Small intestine (tissue), 16 donors: ENCODE data around the gene BACE2. TPM values are rescaled to one million over a fixed set of nuclear protein-coding genes. Genes with fewer than 3 reads are reported as not detected.
A peak's percentile ranks its signal among the peaks of the same experiment; 100 is the strongest.

Experiments
- DNase-seq, 2 donors: peaks; one replicate each; pipeline versions ENCODE4 v3.0.0 to v3.0.0-alpha.2; 2013
- FAIRE-seq: peaks from 2 replicates; lab custom pipeline; 2012; peaks lifted over from hg19 to GRCh38; lab: Jason Lieb, UNC
- H3K27ac ChIP-seq, 3 donors: one replicate each; pipeline ENCODE4 v1.5.1; 2013; ENCODE audit warnings: low read length in 2 of 3, mild to moderate bottlenecking in 2 of 3, control low read depth in 1 of 3, inconsistent platforms in 1 of 3, low read depth in 1 of 3, moderate library complexity in 1 of 3
- H3K27me3 ChIP-seq, 3 donors: one replicate each; pipeline ENCODE4 v1.6.1; 2013; ENCODE audit warnings: low read length in 3 of 3, inconsistent platforms in 1 of 3; ENCODE audit not compliant: control insufficient read depth in 3 of 3, insufficient read depth in 3 of 3
- H3K36me3 ChIP-seq, 3 donors: one replicate each; pipeline ENCODE4 v1.6.1; 2013; ENCODE audit warnings: low read length in 3 of 3, inconsistent platforms in 1 of 3, low read depth in 1 of 3, mild to moderate bottlenecking in 1 of 3, moderate library complexity in 1 of 3; ENCODE audit not compliant: control insufficient read depth in 3 of 3, insufficient read depth in 2 of 3
- H3K4me1 ChIP-seq, 3 donors: one replicate each; pipeline ENCODE4 v1.6.1; 2013; ENCODE audit warnings: low read length in 2 of 3, inconsistent platforms in 1 of 3, low read depth in 1 of 3, mild to moderate bottlenecking in 1 of 3, moderate library complexity in 1 of 3; ENCODE audit not compliant: control insufficient read depth in 3 of 3, insufficient read depth in 2 of 3
- H3K4me3 ChIP-seq, 3 donors: one replicate each; pipeline ENCODE4 v1.5.1; 2013; ENCODE audit warnings: low read length in 3 of 3, control low read depth in 1 of 3, inconsistent platforms in 1 of 3, low read depth in 1 of 3, mild to moderate bottlenecking in 1 of 3, moderate library complexity in 1 of 3
- H3K9me3 ChIP-seq, 2 donors: one replicate each; pipeline ENCODE4 v1.6.1; 2013; ENCODE audit warnings: low read depth in 1 of 2, low read length in 1 of 2; ENCODE audit not compliant: control insufficient read depth in 2 of 2, insufficient read depth in 1 of 2
- WGBS, 3 donors: extraction: QIAGEN DNeasy Blood & Tissue Kit; methylation state at CpG; one replicate each; pipeline ENCODE4 v1.1.7; 2013; 5-methylcytosine and 5-hydroxymethylcytosine counted together
- long read RNA-seq, 10 donors: transcript quantifications; one replicate each; lab custom pipeline, GENCODE V29; 2026
- polyA plus RNA-seq, 4 donors: library from polyadenylated mRNA; stranded (reverse) in 3 of 4; unstranded in 1 of 4; fragments of 200-250 nt in 3 of 4; fragments of 120-200 nt in 1 of 4; gene quantifications; one replicate each; pipeline versions ENCODE4 v1.2.1 to v1.2.3, GENCODE V29; 2013
- donor health status: healthy with polysubstance abuse.
- donor health status: control.
- donor health status: control.
- donor health status: Bipolar disorder and iron deficiency.
- donor health status: healthy.

The BACE2 gene
- 10 to 100 TPM in 2 of 4 donors, 1 to 10 TPM in 2; 3.2 to 56.1 (median 9.1) TPM for polyA plus RNA-seq
- long read RNA-seq, donor 1, partial matches to known transcripts, result 8 of 11 reads
- long read RNA-seq, donor 1, other reads (novel, unspliced or antisense), result 0 of 11 reads
- long read RNA-seq, donor 2, partial matches to known transcripts, result 0 of 2 reads
- long read RNA-seq, donor 2, other reads (novel, unspliced or antisense), result 0 of 2 reads
- long read RNA-seq, donor 3, partial matches to known transcripts, result 0 of 1 reads
- long read RNA-seq, donor 3, other reads (novel, unspliced or antisense), result 0 of 1 reads
- long read RNA-seq, donor 4, result 0 reads
- long read RNA-seq, donor 5, result 0 reads
- long read RNA-seq, donor 6, transcript BACE2-202 (9 exons, 2,993 nt), result major isoform, 7 of 8 reads
- long read RNA-seq, donor 6, partial matches to known transcripts, result 0 of 8 reads
- long read RNA-seq, donor 6, other reads (novel, unspliced or antisense), result 0 of 8 reads
- long read RNA-seq, donor 7, full-length matches to known transcripts, result 9 of 9 reads
- long read RNA-seq, donor 7, partial matches to known transcripts, result 0 of 9 reads
- long read RNA-seq, donor 7, other reads (novel, unspliced or antisense), result 0 of 9 reads
- long read RNA-seq, donor 8, result 0 reads
- long read RNA-seq, donor 9, partial matches to known transcripts, result 0 of 2 reads
- long read RNA-seq, donor 9, other reads (novel, unspliced or antisense), result 0 of 2 reads
- long read RNA-seq, donor 10, transcript BACE2-202 (9 exons, 2,993 nt), result major isoform, 16 of 17 reads
- long read RNA-seq, donor 10, partial matches to known transcripts, result 0 of 17 reads
- long read RNA-seq, donor 10, other reads (novel, unspliced or antisense), result 0 of 17 reads

DNA sequence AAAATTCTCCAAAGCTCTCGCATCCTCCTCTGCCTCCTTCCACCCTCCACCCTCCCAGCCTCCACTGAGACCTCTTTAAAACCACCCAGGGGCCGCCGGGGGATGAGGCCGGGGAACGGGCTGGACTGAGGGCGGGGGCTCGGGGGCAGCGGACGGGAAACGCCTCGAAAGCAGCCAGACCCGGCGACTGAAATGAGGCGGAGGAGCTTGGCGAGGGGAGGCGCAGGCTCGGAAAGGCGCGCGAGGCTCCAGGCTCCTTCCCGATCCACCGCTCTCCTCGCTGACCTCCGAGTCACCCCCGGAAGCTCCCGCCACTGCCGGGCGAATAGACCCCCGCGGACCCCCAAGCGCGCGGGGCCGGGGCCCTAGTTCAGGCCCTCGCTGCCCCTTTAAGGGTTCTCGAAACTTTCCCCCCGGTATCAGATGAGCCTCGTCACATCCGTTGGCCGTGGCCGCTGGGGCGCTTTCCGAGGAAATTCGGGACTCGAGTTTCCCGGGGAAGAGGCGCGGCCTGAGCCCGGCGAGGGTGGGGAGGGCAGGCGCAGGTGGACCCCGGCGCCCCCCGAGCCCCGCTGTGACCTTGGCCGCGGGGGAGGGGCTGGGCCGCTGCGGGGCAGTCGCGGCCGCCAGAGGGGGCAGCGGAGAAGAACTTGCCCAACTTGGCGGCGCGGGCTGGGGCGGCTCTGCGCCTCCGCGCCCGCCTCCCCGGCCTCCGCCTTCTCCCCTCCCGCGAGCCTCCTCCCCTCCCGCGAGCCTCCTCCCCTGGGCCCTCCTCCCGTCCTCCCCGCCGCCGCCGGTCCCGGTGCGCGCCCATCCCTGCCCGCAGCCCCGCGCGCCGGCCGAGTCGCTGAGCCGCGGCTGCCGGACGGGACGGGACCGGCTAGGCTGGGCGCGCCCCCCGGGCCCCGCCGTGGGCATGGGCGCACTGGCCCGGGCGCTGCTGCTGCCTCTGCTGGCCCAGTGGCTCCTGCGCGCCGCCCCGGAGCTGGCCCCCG lies at the start of gene BACE2:
Gene BACE2, plus strand, starts transcription at position 813 of the 995 bp plus-strand sequence. Its CDS starts 104 bp downstream, at position 917.
- Histone ChIP-seq H3K27ac (peak within 1 kb of the TSS; percentile 50 to 91 (median 65)), H3K9me3 (no peaks in the 10 kb centered on the region), H3K4me3 (peak within 1 kb of the TSS; percentile 70 to 84 (median 73)), H3K27me3 (peaks cover 0 to 2% (median 0%) of the 10 kb centered on the region in 3 donors), H3K4me1 (peaks cover 0 to 2% (median 0%) of the 10 kb centered on the region in 3 donors), H3K36me3 (no peaks in the 10 kb centered on the region)
- WGBS, 3 donors, result 0 to 1% (median 0%) methylated on average over 50 to 111 of the region's 111 CpGs
- FAIRE-seq, result no peak
- peak; percentile 73 to 90 for DNase-seq

GRCh38 chr21:41119901-41120300 lies 48.1 kb upstream of the BACE2 start:
- Histone ChIP-seq H3K4me3 (no peak overlapping the region), H3K9me3 (no peaks in the 10 kb centered on the region), H3K27ac (no peak overlapping the region), H3K4me1 (no peaks in the 10 kb centered on the region), H3K36me3 (no peaks in the 10 kb centered on the region), H3K27me3 (peaks cover 0 to 1% (median 0%) of the 10 kb centered on the region in 3 donors)
- DNase-seq (no peak), FAIRE-seq (no peak)
- 84 to 88% (median 85%) methylated on average over 1 of the region's 1 CpG for WGBS, 3 donors

GRCh38 chr21:41120997-41121396 lies 47.0 kb upstream of the BACE2 start:
- Histone ChIP-seq H3K4me3 (no peak overlapping the region), H3K9me3 (no peaks in the 10 kb centered on the region), H3K27ac (no peak overlapping the region), H3K27me3 (peaks cover 0 to 3% (median 0%) of the 10 kb centered on the region in 3 donors), H3K36me3 (no peaks in the 10 kb centered on the region), H3K4me1 (no peaks in the 10 kb centered on the region)
- WGBS, 3 donors, result 75 to 89% (median 82%) methylated on average over 4 of the region's 4 CpGs
- FAIRE-seq (no peak), DNase-seq (no peak)

- DNase-seq, result peak; percentile 83 to 85
- no peak overlapping the region for H3K27ac ChIP-seq
- no peak overlapping the region for H3K4me3 ChIP-seq
- WGBS, 3 donors, result 22 to 42% (median 26%) methylated on average over 19 of the region's 19 CpGs
- peaks cover 0 to 3% (median 0%) of the 10 kb centered on the region in 3 donors for H3K27me3 ChIP-seq
- no peaks in the 10 kb centered on the region for H3K36me3 ChIP-seq
- H3K9me3 ChIP-seq, result no peaks in the 10 kb centered on the region
- FAIRE-seq, result no peak
- H3K4me1 ChIP-seq, result no peaks in the 10 kb centered on the region
These were observed 46.1 kb upstream of the BACE2 start for GRCh38 chr21:41121785-41122415.

- H3K9me3 ChIP-seq, result no peaks in the 10 kb centered on the region
- no peaks in the 10 kb centered on the region for H3K36me3 ChIP-seq
- FAIRE-seq, result no peak
- DNase-seq, result no peak
- H3K27me3 ChIP-seq, result peaks cover 0 to 3% (median 0%) of the 10 kb centered on the region in 3 donors
- no peak overlapping the region for H3K4me3 ChIP-seq
- H3K4me1 ChIP-seq, result no peaks in the 10 kb centered on the region
- no peak overlapping the region for H3K27ac ChIP-seq
- 79 to 85% (median 81%) methylated on average over 13 of the region's 13 CpGs for WGBS, 3 donors
These were observed 43.2 kb upstream of the BACE2 start for GRCh38 chr21:41124641-41125201.

DNA sequence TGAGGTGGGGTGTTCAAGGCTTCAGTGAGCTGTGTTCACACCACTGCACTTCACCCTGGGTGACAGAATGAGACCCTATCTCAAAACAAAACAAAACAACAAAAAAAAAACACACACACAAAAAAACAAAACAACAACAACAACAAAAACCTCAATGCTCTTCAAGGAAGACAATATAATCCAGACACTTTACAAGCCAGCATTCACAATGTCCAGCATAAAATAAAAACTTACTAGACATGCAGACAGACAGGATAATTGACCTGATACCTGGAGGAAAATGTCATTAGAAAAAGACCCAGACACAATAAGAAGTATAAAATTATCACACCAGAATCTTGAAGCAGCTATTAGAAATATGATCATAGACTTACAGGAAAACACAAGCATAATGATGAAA lies 39.0 kb upstream of the BACE2 start:
- Histone ChIP-seq H3K27me3 (peaks cover 0 to 3% (median 0%) of the 10 kb centered on the region in 3 donors), H3K36me3 (no peaks in the 10 kb centered on the region), H3K27ac (no peak overlapping the region), H3K4me1 (peaks cover 0 to 2% (median 0%) of the 10 kb centered on the region in 3 donors), H3K9me3 (no peaks in the 10 kb centered on the region), H3K4me3 (no peak overlapping the region)
- DNase-seq (no peak), FAIRE-seq (no peak)

- Histone ChIP-seq H3K4me1 (peaks cover 0 to 2% (median 0%) of the 10 kb centered on the region in 3 donors), H3K4me3 (no peak overlapping the region), H3K36me3 (no peaks in the 10 kb centered on the region), H3K27ac (no peak overlapping the region), H3K27me3 (no peaks in the 10 kb centered on the region), H3K9me3 (no peaks in the 10 kb centered on the region)
- 26 to 35% (median 28%) methylated on average over 3 of the region's 3 CpGs for whole genome bisulfite sequencing, 3 donors
- FAIRE-seq (no peak), DNase-seq (peak in 1 of 2 donors; percentile 10)
These were observed 37.1 kb upstream of the BACE2 start for GRCh38 chr21:41130883-41131282.
